ENCODE results near the gene PPP2R5C.

PPP2R5C gene

GRCh38 chr14:101867854-101868253, 106.3 kb downstream of the PPP2R5C start:
- no peak overlapping the region for H3K4me3 Mint-ChIP-seq
- TF ChIP-seq CTCF (IDR thresholded peaks at IDR 0.05), result no peak
- peaks cover 14% of the 10 kb centered on the region for H3K4me1 Mint-ChIP-seq
- no peaks in the 10 kb centered on the region for H3K27me3 Mint-ChIP-seq (ENCODE audit: low read depth, poor library complexity)
- no peak for DNase-seq
- peaks cover 8% of the 10 kb centered on the region for H3K9me3 Mint-ChIP-seq
- peak overlapping the region; percentile 41 for H3K27ac Mint-ChIP-seq
- peaks cover 68% of the 10 kb centered on the region for H3K36me3 Mint-ChIP-seq (ENCODE audit: low read depth)

- Mint-ChIP-seq H3K27me3 (ENCODE audit: low read depth, poor library complexity) (no peaks in the 10 kb centered on the region), H3K36me3 (ENCODE audit: low read depth) (peaks cover 74% of the 10 kb centered on the region), H3K4me3 (no peak overlapping the region), H3K27ac (no peak overlapping the region), H3K9me3 (peaks cover 13% of the 10 kb centered on the region), H3K4me1 (peaks cover 24% of the 10 kb centered on the region)
- DNase-seq, result no peak
- TF ChIP-seq CTCF (IDR thresholded peaks at IDR 0.05), result no peak
Observed at GRCh38 chr14:101869217-101869616, 107.7 kb downstream of the PPP2R5C start.

GRCh38 chr14:101870273-101870939, 108.9 kb downstream of the PPP2R5C start:
- Mint-ChIP-seq H3K9me3 (peaks cover 11% of the 10 kb centered on the region), H3K27me3 (ENCODE audit: low read depth, poor library complexity) (no peaks in the 10 kb centered on the region), H3K36me3 (ENCODE audit: low read depth) (peaks cover 63% of the 10 kb centered on the region), H3K4me3 (no peak overlapping the region), H3K4me1 (peaks cover 18% of the 10 kb centered on the region), H3K27ac (no peak overlapping the region)
- TF ChIP-seq CTCF (IDR thresholded peaks at IDR 0.05), result no peak
- DNase-seq, result no peak

- H3K4me3 Mint-ChIP-seq, result no peak overlapping the region
- peaks cover 50% of the 10 kb centered on the region for H3K36me3 Mint-ChIP-seq (ENCODE audit: low read depth)
- H3K4me1 Mint-ChIP-seq, result peaks cover 35% of the 10 kb centered on the region
- peaks cover 8% of the 10 kb centered on the region for H3K9me3 Mint-ChIP-seq
- no peak for DNase-seq
- H3K27me3 Mint-ChIP-seq (ENCODE audit: low read depth, poor library complexity), result no peaks in the 10 kb centered on the region
- TF ChIP-seq CTCF (IDR thresholded peaks at IDR 0.05), result no peak
- peak overlapping the region; percentile 70 for H3K27ac Mint-ChIP-seq
Observed at GRCh38 chr14:101872346-101872745, 110.8 kb downstream of the PPP2R5C start.

GRCh38 chr14:101873076-101873825, 111.7 kb downstream of the PPP2R5C start:
- no peak overlapping the region for H3K4me3 Mint-ChIP-seq
- peaks cover 44% of the 10 kb centered on the region for H3K4me1 Mint-ChIP-seq
- TF ChIP-seq CTCF (IDR thresholded peaks at IDR 0.05), result no peak
- no peaks in the 10 kb centered on the region for H3K27me3 Mint-ChIP-seq (ENCODE audit: low read depth, poor library complexity)
- H3K36me3 Mint-ChIP-seq (ENCODE audit: low read depth), result peaks cover 50% of the 10 kb centered on the region
- H3K27ac Mint-ChIP-seq, result peak overlapping the region; percentile 70
- DNase-seq, result no peak
- H3K9me3 Mint-ChIP-seq, result peaks cover 8% of the 10 kb centered on the region
